ENCODE results near the gene PKP4. TPM values are rescaled to one million over a fixed set of nuclear protein-coding genes. Genes with fewer than 3 reads are reported as not detected.

The PKP4 gene
- total RNA-seq, 1 donor from 2014 or later = 83.9 TPM

DNA sequence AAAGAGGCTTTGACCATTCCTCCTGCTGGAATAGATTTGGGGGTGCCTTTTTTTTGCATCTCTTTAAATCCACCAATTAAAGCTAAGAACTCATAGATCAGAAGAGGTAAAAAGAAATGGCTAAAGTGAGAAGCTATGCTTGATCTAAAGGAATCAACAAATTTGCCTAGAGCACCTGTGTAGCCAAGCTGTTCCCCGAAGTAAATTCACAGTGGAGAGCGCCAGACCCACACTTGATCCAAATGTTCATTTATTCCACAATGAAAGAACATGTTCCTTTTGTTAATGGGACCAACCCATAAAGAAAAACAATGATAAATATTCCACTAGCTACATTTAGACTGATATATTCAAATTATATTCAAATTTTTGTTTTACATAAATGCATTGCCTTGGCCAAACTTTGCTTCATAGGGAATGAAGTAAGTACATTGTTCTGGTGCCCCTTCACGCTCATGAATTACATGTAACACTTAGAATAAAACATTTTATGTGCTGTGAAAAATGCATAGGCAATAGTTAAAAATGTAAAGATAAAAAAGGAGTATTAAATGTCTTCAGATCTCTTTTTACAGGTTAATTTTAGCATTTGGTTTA is 167.4 kb downstream of the PKP4 start:
- no peak overlapping the region for H3K4me3 Mint-ChIP-seq
- no peaks in the 10 kb centered on the region for H3F3A ChIP-seq (ENCODE audit: low read depth)
- H3K27ac Mint-ChIP-seq = no peak overlapping the region
- DNase-seq (ENCODE audit: low spot score) = no peak
- no peak overlapping the region for H2AFZ ChIP-seq (replicated peaks)
- H3K4me3 ChIP-seq = no peak overlapping the region
- no peaks in the 10 kb centered on the region for H3K27me3 ChIP-seq
- H3K79me2 ChIP-seq (ENCODE audit: low read depth) = no peaks in the 10 kb centered on the region
- H4K20me1 ChIP-seq (ENCODE audit: low read depth) = no peaks in the 10 kb centered on the region
- no peak overlapping the region for H3K4me2 ChIP-seq
- H3K27ac ChIP-seq = no peak overlapping the region
- H3K36me3 Mint-ChIP-seq = peaks cover 26% of the 10 kb centered on the region
- peaks cover 8% of the 10 kb centered on the region for H3K36me3 ChIP-seq
- no peaks in the 10 kb centered on the region for H3K4me1 Mint-ChIP-seq
- no peaks in the 10 kb centered on the region for H3K9me3 ChIP-seq (ENCODE audit: low read depth)
- no peaks in the 10 kb centered on the region for H3K27me3 Mint-ChIP-seq (ENCODE audit: insufficient read depth, low read depth)
- no peak overlapping the region for H3K9ac ChIP-seq
- peaks cover 1% of the 10 kb centered on the region for H3K4me1 ChIP-seq
- H3K9me3 Mint-ChIP-seq = no peaks in the 10 kb centered on the region
- TF ChIP-seq EZH2phosphoT487 (IDR thresholded peaks at IDR 0.05) (no peak), EZH2 (IDR thresholded peaks at IDR 0.05) (no peak)
- TF ChIP-seq, protein P1, sequence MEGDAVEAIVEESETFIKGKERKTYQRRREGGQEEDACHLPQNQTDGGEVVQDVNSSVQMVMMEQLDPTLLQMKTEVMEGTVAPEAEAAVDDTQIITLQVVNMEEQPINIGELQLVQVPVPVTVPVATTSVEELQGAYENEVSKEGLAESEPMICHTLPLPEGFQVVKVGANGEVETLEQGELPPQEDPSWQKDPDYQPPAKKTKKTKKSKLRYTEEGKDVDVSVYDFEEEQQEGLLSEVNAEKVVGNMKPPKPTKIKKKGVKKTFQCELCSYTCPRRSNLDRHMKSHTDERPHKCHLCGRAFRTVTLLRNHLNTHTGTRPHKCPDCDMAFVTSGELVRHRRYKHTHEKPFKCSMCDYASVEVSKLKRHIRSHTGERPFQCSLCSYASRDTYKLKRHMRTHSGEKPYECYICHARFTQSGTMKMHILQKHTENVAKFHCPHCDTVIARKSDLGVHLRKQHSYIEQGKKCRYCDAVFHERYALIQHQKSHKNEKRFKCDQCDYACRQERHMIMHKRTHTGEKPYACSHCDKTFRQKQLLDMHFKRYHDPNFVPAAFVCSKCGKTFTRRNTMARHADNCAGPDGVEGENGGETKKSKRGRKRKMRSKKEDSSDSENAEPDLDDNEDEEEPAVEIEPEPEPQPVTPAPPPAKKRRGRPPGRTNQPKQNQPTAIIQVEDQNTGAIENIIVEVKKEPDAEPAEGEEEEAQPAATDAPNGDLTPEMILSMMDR (IDR thresholded peaks at IDR 0.05) = no peak

DNA sequence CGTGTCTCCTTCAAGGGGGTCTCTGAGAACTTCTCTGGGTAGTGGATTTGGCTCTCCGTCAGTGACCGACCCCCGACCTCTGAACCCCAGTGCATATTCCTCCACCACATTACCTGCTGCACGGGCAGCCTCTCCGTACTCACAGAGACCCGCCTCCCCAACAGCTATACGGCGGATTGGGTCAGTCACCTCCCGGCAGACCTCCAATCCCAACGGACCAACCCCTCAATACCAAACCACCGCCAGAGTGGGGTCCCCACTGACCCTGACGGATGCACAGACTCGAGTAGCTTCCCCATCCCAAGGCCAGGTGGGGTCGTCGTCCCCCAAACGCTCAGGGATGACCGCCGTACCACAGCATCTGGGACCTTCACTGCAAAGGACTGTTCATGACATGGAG is 168.2 kb downstream of the PKP4 start:
- peaks cover 29% of the 10 kb centered on the region for H3K36me3 Mint-ChIP-seq
- no peak for DNase-seq (ENCODE audit: low spot score)
- TF ChIP-seq EZH2 (IDR thresholded peaks at IDR 0.05) = no peak
- TF ChIP-seq EZH2phosphoT487 (IDR thresholded peaks at IDR 0.05) = no peak
- Histone ChIP-seq H3K27ac (no peak overlapping the region), H3K27me3 (no peaks in the 10 kb centered on the region), H3K36me3 (peaks cover 8% of the 10 kb centered on the region), H4K20me1 (ENCODE audit: low read depth) (no peaks in the 10 kb centered on the region), H3K9ac (no peak overlapping the region), H3F3A (ENCODE audit: low read depth) (no peaks in the 10 kb centered on the region), H3K4me1 (no peaks in the 10 kb centered on the region), H3K4me3 (no peak overlapping the region), H3K9me3 (ENCODE audit: low read depth) (no peaks in the 10 kb centered on the region), H3K4me2 (no peak overlapping the region), H2AFZ (replicated peaks) (no peak overlapping the region), H3K79me2 (ENCODE audit: low read depth) (no peaks in the 10 kb centered on the region)
- no peaks in the 10 kb centered on the region for H3K27me3 Mint-ChIP-seq (ENCODE audit: insufficient read depth, low read depth)
- H3K27ac Mint-ChIP-seq = no peak overlapping the region
- H3K4me3 Mint-ChIP-seq = no peak overlapping the region
- no peaks in the 10 kb centered on the region for H3K9me3 Mint-ChIP-seq
- H3K4me1 Mint-ChIP-seq = no peaks in the 10 kb centered on the region

DNA sequence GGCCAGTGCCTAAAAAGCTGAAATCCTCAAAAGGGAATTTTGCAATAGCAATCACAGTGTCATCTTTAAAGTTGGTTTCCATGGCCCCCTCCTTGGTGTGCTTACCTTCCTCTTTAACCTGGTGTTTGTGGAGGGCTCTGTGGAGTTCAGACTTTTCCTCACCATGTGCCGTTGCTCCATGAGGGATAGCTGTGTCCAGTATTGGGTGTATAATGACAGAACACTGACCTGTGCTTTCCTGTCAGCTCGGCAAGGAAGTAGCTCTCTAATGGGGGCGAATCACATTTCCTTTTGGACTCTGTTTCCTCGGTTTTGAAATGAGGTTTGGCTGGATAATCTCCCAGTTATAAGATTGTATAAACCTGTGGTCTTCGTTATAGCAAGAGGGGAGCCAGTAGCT is 172.4 kb downstream of the PKP4 start:
- H3K27ac Mint-ChIP-seq = no peak overlapping the region
- no peaks in the 10 kb centered on the region for H3F3A ChIP-seq (ENCODE audit: low read depth)
- H3K4me1 Mint-ChIP-seq = no peaks in the 10 kb centered on the region
- H3K9ac ChIP-seq = no peak overlapping the region
- TF ChIP-seq EZH2 (IDR thresholded peaks at IDR 0.05) (no peak), EZH2phosphoT487 (IDR thresholded peaks at IDR 0.05) (no peak)
- H3K9me3 Mint-ChIP-seq = no peaks in the 10 kb centered on the region
- H4K20me1 ChIP-seq (ENCODE audit: low read depth) = no peaks in the 10 kb centered on the region
- no peaks in the 10 kb centered on the region for H3K9me3 ChIP-seq (ENCODE audit: low read depth)
- peaks cover 3% of the 10 kb centered on the region for H3K36me3 ChIP-seq
- no peak overlapping the region for H3K27ac ChIP-seq
- no peak overlapping the region for H3K4me2 ChIP-seq
- H3K36me3 Mint-ChIP-seq = peaks cover 30% of the 10 kb centered on the region
- no peaks in the 10 kb centered on the region for H3K4me1 ChIP-seq
- no peak overlapping the region for H3K4me3 Mint-ChIP-seq
- no peaks in the 10 kb centered on the region for H3K27me3 ChIP-seq
- no peaks in the 10 kb centered on the region for H3K27me3 Mint-ChIP-seq (ENCODE audit: insufficient read depth, low read depth)
- H3K79me2 ChIP-seq (ENCODE audit: low read depth) = no peaks in the 10 kb centered on the region
- no peak for DNase-seq (ENCODE audit: low spot score)
- H2AFZ ChIP-seq (replicated peaks) = no peak overlapping the region
- H3K4me3 ChIP-seq = no peak overlapping the region

DNA sequence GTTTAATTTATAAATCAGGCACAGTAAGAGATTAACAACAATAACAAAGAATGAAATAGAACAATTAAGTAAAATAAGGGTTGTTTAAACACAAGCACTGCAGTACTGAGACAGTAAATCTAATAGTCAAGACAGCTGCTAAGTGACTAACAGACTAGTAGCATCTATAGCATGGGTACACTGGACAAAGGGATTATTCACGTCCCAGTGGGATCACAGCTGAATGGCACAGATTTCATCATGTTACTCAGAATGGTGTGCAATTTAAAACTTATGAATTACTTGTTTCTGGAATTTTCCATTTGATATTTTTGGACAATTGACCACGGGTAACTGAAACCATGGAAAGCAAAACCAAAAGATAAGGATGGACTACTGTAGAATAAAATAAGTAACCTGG is 176.5 kb downstream of the PKP4 start:
- DNase-seq (ENCODE audit: low spot score) = no peak
- H3K36me3 Mint-ChIP-seq = peaks cover 36% of the 10 kb centered on the region

More for the DNA sequence above, 176.5 kb downstream of the PKP4 start:
- H3K4me1 Mint-ChIP-seq = no peaks in the 10 kb centered on the region
- no peak overlapping the region for H3K4me3 Mint-ChIP-seq
- H3K9ac ChIP-seq = no peak overlapping the region
- H3K4me1 ChIP-seq = no peaks in the 10 kb centered on the region
- no peak overlapping the region for H3K27ac Mint-ChIP-seq
- no peaks in the 10 kb centered on the region for H4K20me1 ChIP-seq (ENCODE audit: low read depth)
- no peaks in the 10 kb centered on the region for H3F3A ChIP-seq (ENCODE audit: low read depth)
- H3K27me3 ChIP-seq = no peaks in the 10 kb centered on the region
- no peaks in the 10 kb centered on the region for H3K9me3 Mint-ChIP-seq
- H3K27me3 Mint-ChIP-seq (ENCODE audit: insufficient read depth, low read depth) = no peaks in the 10 kb centered on the region
- H3K9me3 ChIP-seq (ENCODE audit: low read depth) = no peaks in the 10 kb centered on the region
- H3K27ac ChIP-seq = no peak overlapping the region
- H3K79me2 ChIP-seq (ENCODE audit: low read depth) = no peaks in the 10 kb centered on the region
- no peak overlapping the region for H2AFZ ChIP-seq (replicated peaks)
- TF ChIP-seq EZH2phosphoT487 (IDR thresholded peaks at IDR 0.05) (no peak), EZH2 (IDR thresholded peaks at IDR 0.05) (no peak)
- TF ChIP-seq, protein P1 (IDR thresholded peaks at IDR 0.05) = no peak
- no peak overlapping the region for H3K4me2 ChIP-seq
- H3K36me3 ChIP-seq = peaks cover 8% of the 10 kb centered on the region
- no peak overlapping the region for H3K4me3 ChIP-seq
